Right lobe of liver (tissue), 6 donors: ENCODE results near the gene RARRES2. TPM values are rescaled to one million over a fixed set of nuclear protein-coding genes. Genes with fewer than 3 reads are reported as not detected.
A peak's percentile ranks its signal among the peaks of the same experiment; 100 is the strongest.
"Not testable (repeated sequence)": the region's sequence is repeated elsewhere in the genome, so short reads cannot be mapped to it uniquely, and the experiment has no call there.

Experiments used
- ATAC-seq, 4 donors: fragments of 200-7000 bp; cut with Tn5 transposase; one replicate each; pipeline ENCODE4 v1.9.1; 2020; ENCODE audit warnings: mild to moderate bottlenecking in 4 of 4, moderate library complexity in 4 of 4
- DNase-seq, 3 donors: peaks; one replicate each; pipeline ENCODE4 v3.0.0-alpha.2; 2020
- H3K27ac ChIP-seq, 3 donors: fragments of 200-600 bp; one replicate each; pipeline ENCODE4 v1.8.0; 2022
- H3K27me3 ChIP-seq, 2 donors: fragments of 200-600 bp; one replicate each; pipeline ENCODE4 v1.8.0; 2022
- H3K36me3 ChIP-seq, 4 donors: fragments of 200-600 bp; sonication (generic) in 1 of 4; one replicate each; pipeline versions ENCODE4 v1.5.1 to v1.8.0; 2017 to 2022; ENCODE audit warnings: control low read depth in 1 of 4
- H3K4me1 ChIP-seq, 4 donors: fragments of 200-600 bp; sonication (generic) in 1 of 4; one replicate each; pipeline versions ENCODE4 v1.5.1 to v1.8.0; 2017 to 2022; ENCODE audit warnings: control low read depth in 1 of 4
- H3K4me3 ChIP-seq, 3 donors: fragments of 200-600 bp; one replicate each; pipeline ENCODE4 v1.8.0; 2022
- H3K9me3 ChIP-seq, 4 donors: fragments of 200-600 bp; sonication (generic) in 1 of 4; one replicate each; pipeline versions ENCODE4 v1.5.1 to v1.8.0; 2017 to 2022; ENCODE audit warnings: control low read depth in 1 of 4
- WGBS: methylation state at CpG from one replicate; pipeline ENCODE4 v1.1.6; 2018; ENCODE audit warnings: low coverage, low lambda C conversion rate; ENCODE audit not compliant: insufficient coverage; ENCODE audit errors: missing lambda C conversion rate; 5-methylcytosine and 5-hydroxymethylcytosine counted together
- intact Hi-C, 2 donors: fragments of 100-400 bp; cut with DNase I; formaldehyde crosslinking; loops; one replicate each; pipeline versions ENCODE4 v1.11.2 to v1.14.1; 2022
- total RNA-seq, 6 experiments: library from RNA; depleted of rRNA in 2 of 6; stranded (reverse); fragments of >200 nt in 2 of 6; fragmentation: NEBNext Ultra II Directional in 3 of 6; extraction: Animal tissue kit (Norgen Biotek cat#: 25700) in 3 of 6; gene quantifications; one replicate each; pipeline versions ENCODE4 v1.1.0 to v1.2.4, GENCODE V29; 2016 to 2023
- donor health status: DM: no; HTN: yes; CAD: no.
- donor health status: DM: no; HTN: no; CAD: no.
- donor health status: DM: no; HTN: no; CAD: no.
- donor health status: DM: no; HTN: yes; CAD: no.
- donor health status: DM: no; HTN: yes; CAD: no.

The RARRES2 gene
- total RNA-seq, 6 experiments from 2014 or later = 552 to 948 (median 788) TPM

DNA sequence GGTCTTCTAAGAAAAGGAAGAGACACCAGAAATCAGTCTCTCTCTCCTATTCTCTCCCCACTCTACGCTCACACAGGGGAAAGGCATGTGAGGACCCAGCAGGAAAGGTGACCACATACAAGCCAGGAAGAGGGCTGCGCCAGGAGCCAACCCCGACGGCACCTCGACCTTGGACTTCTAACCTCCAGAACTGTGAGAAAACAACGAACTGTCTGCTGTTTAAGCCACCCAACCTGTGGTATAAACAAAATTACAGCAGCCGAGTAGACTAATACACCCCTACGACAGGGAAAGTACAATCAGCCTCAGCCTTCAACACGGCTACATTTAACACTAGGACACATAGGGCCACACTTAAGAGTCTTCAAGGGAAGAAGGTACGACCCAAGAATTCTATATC lies 44.6 kb downstream of the RARRES2 start:
- H3K4me1 ChIP-seq, H3K36me3 ChIP-seq, H3K4me3 ChIP-seq, H3K9me3 ChIP-seq, H3K27me3 ChIP-seq, intact Hi-C loops, DNase-seq: not testable (repeated sequence)
- H3K27ac ChIP-seq = peak overlapping the region in 2 of 3 donors; percentile 26 to 51
- ATAC-seq = peak; percentile 83 to 86 (median 84)
- WGBS = 40% methylated on average over 2 of the region's 10 CpGs

DNA sequence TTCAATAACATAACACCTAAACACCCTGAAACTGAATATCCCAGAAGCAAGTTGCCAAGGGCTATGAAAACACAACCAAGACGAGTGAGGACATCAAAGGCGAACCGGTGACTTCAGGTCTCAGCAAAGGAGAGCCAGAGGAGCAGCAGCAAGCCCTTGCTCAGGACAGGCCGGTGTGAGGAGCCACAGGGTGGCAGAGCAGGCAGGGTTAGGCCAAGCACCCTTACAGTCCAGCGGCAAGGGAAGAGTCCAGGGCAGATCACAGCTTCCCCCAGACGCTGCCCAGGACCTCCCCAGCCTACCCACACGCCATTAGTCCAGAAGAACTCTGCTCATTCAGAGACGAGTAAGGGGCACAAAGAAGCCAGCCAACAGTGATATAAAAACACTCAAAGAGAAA lies 45.8 kb downstream of the RARRES2 start:
- H3K4me3 ChIP-seq, DNase-seq, H3K4me1 ChIP-seq, H3K9me3 ChIP-seq, H3K27ac ChIP-seq, intact Hi-C loops, H3K27me3 ChIP-seq, H3K36me3 ChIP-seq: not testable (repeated sequence)
- 0% methylated on average over 1 of the region's 8 CpGs for WGBS
- ATAC-seq = peak; percentile 62 to 89 (median 74)

DNA sequence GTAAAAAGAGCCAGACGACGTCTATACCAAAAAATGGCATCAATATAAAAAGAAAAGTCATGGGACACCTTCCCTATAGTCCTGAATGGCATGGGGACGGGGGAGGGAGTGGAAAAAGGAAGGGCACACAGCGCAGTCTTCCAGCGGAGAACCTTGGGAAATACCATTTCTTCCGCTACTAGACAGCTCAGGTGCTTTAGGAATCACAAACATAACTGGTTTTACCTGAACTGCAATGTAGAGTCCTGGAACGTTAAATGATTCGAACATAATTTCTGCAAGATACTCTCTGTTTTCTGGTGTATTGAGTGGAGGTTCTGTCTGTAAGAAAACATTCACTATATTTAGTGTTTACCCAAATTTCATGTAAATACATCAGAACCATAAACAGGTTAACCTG lies 46.4 kb downstream of the RARRES2 start:
- H3K4me3 ChIP-seq, DNase-seq, ATAC-seq, H3K36me3 ChIP-seq, H3K27me3 ChIP-seq, H3K4me1 ChIP-seq, intact Hi-C loops, H3K9me3 ChIP-seq, H3K27ac ChIP-seq: not testable (repeated sequence)
- 75% methylated on average over 4 of the region's 8 CpGs for WGBS

DNA sequence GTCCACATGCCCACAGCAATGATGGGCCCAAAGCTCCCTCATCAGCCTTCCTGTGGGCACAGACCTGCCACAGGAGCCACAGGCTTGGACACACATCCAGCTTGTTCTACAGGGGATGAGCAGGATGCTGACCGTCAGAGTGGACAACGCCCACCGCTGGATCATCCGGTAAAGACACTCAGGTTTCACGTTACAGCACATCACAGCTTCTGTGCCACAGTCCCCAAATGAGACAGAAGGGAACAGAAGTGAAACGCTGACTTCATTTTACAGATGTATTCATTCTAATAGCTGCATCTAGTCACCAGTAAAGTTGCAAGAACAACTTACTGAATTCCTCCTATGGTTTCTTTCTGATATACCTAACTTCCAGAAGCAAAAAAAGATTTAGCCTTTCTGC lies 51.1 kb downstream of the RARRES2 start:
- DNase-seq, H3K36me3 ChIP-seq, H3K9me3 ChIP-seq, intact Hi-C loops, H3K4me1 ChIP-seq, H3K4me3 ChIP-seq, H3K27me3 ChIP-seq, ATAC-seq, H3K27ac ChIP-seq: not testable (repeated sequence)
- WGBS = 67% methylated on average over 1 of the region's 6 CpGs

DNA sequence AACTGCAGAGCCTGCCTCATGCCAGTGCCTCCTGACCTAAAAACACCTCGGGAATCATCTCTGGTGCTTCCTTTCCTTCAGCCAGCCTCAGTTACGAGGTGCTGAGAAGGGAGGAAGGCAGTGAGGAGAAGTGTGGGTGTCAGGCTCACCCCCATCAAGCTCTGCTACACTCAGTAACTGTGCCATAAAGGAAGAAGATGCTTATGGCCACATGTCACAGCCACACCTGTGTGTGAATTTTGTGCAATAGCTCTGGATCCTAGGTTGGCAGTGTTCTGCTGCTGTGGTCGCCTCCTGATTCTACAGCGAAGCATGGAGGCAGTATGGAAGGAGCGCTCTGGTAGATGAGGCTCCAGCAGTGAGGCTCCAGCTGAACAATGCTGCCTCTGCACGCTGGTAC lies 52.6 kb downstream of the RARRES2 start:
- DNase-seq, H3K27ac ChIP-seq, H3K9me3 ChIP-seq, H3K36me3 ChIP-seq, ATAC-seq, H3K4me1 ChIP-seq, H3K4me3 ChIP-seq, H3K27me3 ChIP-seq, intact Hi-C loops: not testable (repeated sequence)
- WGBS = no CpG with 5 or more reads among the region's 6 CpGs

Other genes starting within 250 kb of the RARRES2 start
- gene LRRC61, start 18.3 kb downstream of the RARRES2 start, total RNA-seq = 10 to 100 TPM; 13.0 to 33.0 (median 19.1) TPM
- gene ACTR3C, start 18.1 kb downstream of the RARRES2 start, total RNA-seq = 10 to 100 TPM; 30.0 to 36.5 (median 32.7) TPM
- gene REPIN1, start 27.2 kb upstream of the RARRES2 start, total RNA-seq = 100 to 1,000 TPM in 2 of 6 experiments, 10 to 100 TPM in 4; 56.2 to 133 (median 73.5) TPM
- 1 to 10 TPM in 3 of 6 experiments, under 1 TPM in 3; 0.44 to 1.6 (median 0.96) TPM for gene ZNF775, start 37.7 kb upstream of the RARRES2 start, total RNA-seq
- gene GIMAP8, start 109.0 kb upstream of the RARRES2 start, total RNA-seq = 1 to 10 TPM; 2.7 to 10.0 (median 6.2) TPM
- 1 to 10 TPM; 2.6 to 9.1 (median 6.0) TPM for gene GIMAP7, start 173.2 kb upstream of the RARRES2 start, total RNA-seq
- gene GIMAP4, start 225.8 kb upstream of the RARRES2 start, total RNA-seq = 10 to 100 TPM in 5 of 6 experiments, 1 to 10 TPM in 1; 7.2 to 19.4 (median 12.3) TPM